Measurements from ENCODE around the gene ANKRD60.

Gene ANKRD60

DNA sequence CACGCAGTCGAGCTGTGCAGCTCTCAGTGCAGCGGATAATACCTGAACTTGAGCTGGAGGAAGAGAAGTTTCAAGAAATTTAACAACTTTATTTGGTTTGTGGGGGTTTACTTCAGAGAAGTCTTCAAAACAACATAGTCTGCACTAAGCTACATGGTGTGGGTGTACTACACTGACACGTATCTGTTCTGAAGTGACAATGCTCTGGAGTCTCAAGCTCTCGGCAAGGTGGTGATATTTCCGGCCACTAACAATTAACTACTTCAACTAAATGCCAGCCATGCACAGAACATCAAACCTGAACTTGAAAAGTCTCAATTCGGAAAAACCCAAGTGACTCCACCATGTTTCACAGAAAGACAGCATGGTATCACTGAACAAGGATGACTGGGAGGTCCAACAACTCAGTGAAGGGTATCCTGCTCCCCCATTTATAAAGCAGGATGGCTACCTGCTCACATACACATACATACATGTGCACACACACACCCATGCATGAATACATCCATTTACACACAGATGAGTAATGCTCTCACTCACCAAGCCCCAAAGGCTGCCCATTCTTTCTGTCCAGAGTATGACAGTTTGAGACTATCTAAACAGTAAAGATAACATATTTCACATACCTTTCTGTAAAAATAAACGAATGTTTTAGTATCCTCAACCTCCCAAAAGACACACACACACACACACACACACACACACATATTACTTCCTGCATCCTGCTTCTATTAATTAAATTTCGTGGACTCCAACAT lies 15.4 kb upstream of the ANKRD60 start:
- DNase-seq, result no peak

DNA sequence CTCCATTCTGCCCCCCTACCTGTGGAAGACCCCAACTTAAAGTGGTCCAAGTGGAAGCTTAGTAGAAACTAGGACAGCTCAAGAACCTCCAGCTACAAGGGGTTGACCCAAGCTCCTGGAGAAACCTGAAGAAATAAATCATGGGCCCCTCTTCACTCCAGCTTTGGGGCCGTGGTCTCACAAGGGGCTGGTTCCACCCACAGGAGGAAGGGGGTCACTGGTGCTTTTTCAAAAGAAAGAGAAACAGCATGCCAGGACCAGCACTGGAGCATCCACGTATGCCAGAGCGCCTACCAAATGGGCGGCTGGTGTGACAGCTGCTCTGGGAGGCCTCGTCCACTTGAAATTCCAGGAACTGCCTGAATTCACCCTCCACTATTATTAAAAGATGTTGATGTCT lies 14.4 kb upstream of the ANKRD60 start:
- no peak for DNase-seq

DNA sequence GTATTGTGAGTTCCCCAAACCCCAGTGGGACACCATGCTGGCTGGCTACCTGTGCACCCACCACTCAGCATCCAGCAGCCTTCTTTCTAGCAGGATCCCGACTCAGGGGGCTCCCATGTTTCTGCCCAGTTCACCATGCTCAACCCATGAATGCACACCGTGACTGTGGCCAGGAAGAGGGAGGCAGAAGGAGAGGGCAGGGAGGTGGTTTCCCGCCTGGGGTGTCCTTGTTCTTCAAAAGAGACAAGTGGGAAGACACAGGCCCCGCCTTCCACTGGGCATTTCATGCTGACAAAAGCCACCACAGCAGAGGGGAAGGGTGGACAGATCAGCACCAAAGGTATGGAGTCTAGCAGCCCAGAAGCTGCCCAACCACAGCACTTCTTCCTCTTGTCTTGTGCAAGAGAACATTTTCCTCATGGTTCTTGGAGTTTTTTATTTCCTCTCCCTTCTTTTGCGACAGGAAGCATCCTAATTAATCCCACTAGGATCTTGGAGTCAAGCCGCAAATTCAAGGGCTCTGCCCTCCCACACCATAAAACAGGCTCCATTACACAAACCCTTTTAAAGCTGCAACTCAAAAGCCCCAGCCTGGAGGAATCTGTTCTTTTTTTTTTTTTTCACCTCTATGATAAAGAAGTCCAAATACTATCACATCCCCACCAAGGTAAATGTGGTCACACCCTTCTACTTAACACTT lies 13.5 kb upstream of the ANKRD60 start:
- DNase-seq, result no peak

DNA sequence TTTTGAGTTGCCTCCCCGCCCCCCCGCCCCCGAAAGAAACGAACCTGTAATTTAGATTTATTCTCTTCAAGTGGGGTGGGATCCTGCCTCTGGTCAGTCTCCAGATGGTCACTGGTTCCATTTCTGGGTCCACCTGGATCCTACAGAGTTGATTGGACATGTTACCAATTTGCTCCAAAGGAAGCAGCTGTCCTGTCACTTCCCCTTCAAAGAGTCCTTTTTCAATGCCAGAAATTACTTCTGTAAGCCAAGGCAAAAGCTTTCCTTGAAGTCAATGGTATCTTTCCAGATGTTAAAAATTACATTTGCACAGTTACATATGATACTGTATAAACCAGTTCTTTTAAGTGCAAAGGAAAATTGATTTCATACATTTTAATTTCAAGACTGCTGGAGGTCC lies 12.0 kb upstream of the ANKRD60 start:
- no peak for DNase-seq

DNA sequence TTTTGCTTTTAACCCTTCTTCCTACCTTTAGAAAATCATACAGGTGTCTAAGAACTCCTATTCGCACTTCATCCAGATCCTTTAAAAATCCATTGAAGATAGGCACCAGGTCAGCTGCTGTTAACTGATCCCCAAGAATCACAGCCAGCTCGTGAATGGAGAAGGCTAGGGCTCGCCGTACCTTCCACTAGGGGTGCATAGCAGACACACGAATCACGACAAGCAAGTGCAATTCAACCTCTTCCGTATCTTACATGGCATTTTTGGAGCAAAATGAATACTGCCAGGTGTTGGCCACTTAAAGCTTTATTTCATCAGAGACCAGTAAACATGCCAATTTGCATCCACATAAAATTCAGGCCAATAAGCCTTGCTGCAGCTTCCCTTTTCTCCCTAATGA lies 10.8 kb upstream of the ANKRD60 start:
- no peak for DNase-seq

DNA sequence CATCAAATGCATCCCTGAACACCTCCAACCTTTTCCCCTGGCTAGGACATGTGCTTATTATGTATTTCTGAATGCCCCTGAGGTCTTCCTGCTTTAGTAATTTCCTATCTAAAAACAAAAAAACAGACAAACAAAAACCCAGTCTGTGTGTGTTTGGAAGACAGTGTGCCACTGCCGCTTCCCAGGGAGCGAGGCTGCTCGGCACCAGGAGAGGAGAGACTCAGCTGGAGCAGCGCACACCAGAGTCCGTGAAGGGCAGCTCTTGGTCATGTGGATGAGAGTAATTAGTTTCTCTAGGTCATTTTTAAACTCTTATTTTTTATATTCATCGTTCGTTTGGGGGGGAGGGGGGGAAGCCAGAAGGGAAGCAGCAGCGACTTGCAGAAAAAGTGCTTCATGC lies 10.0 kb upstream of the ANKRD60 start:
- no peak for DNase-seq

DNA sequence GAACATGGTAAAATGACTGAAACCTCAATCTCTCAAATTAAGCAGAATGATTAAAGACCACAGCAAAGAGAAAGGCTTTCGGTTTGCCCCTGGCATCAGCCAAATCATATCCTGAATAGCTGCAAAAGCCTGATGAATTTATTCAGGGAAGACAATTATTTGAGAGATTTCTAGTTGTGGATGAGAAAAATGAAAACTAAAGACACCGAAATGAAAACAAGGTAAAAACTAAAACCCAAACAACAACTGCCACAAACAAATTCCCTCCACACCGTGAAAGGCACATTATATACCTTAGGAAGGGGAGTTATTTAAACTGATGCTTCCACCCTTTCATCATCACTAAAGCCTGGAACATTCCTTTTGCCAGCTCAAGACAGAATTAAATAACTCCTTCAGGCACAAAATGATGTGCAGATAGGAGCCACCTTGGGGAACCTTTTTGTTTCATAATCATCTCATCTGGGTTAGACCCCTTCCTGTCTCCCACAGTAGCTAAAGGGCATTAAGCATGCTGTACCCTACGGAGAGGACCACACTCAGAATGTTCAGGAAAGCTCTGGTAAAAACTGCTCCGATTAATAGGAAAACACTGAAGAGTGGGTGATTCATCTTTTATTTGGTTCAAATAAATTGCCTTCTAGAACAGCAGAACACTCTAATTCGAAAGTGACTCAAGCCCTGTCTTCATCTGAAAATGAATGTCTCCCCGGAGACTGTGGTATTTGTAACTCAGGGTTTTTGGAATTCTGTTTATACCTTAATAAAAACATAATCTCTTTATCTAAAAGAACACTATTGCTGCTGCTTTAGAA lies 9.1 kb upstream of the ANKRD60 start:
- DNase-seq, result no peak

DNA sequence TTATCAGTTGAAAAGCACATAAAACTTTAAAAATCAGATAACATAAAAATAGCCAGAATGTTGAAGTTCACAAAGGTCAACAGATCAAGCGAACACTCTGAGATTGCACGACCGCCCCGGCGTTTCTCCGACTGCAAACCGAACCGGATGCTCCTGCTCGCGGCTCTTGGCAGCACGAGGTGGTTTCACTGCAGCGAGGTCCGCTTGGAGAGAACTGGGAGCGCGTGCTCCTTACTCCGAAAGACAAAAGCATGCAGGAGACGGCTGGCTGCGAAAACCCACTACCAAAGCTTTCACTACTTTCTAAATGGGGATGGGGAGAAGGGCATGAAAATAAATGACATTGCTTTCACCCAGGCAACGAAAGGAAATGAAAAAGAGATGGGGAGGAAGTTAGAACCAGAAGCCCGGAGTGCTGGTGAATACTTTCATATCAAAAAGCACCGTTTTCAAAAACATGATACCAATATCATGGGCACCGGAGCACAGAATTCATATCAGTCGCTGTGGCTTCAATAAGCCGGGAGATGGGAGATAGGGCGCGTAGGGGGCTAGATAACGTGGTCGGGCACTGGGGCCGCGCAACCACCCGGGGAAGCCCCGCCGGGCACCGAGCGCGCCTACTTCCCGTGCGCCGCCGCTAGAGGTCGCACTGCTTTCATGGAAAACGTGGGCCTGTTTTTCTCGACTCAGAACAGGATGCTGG lies 8.3 kb upstream of the ANKRD60 start:
- DNase-seq, result peak; percentile 61 to 77 (median 74)

DNA sequence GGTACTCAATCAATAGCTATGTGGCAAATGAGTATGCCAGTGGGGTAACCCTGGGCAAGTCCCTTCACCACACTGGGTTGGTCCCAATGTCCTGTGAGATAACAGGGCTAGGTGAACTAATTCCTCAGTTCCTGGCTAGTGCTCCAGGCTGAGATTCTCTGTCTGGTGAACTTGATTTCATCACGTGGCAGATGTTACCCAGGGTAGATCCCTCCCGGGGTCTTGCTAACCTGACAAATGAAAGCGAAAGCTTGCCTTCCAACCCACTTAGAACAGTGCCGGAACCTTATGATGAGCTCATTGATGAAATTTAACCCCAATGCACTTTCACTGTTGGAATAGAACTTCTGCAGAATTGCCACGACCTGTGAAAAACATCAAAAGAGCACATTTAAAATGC lies 6.6 kb upstream of the ANKRD60 start:
- no peak for DNase-seq

DNA sequence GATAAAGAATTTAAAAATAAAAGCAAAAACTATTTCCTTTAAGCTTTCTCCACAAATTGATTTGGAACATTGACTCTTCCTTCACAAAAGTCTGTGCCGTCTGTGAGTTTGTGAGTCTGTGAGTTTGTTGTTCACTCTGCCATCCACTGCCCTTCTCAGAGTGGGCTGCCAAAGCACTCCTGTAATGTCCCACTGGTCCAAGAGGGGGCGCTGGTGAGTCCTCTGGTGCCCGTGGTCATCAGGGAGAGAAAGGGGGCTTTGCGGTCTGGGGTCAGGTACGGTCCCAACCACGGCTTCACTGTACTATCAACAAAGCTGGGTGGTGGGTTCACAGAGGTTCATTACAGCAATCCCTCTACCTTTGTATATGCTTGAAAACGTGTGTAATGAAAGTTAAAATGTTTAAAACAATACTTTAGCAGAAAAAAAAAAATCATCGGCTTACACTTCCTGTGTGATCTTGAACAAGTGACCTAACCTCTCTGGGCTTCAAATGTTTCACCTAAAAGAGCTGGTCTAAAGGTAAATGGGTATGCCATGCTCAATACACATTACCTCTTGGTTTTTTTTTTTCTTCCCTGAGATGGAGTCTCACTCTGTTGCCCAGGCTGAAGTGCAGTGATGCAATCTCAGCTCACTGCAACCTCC lies 5.6 kb upstream of the ANKRD60 start:
- peak in 3 of 4 experiments; percentile 12 to 33 (median 30) for DNase-seq

DNA sequence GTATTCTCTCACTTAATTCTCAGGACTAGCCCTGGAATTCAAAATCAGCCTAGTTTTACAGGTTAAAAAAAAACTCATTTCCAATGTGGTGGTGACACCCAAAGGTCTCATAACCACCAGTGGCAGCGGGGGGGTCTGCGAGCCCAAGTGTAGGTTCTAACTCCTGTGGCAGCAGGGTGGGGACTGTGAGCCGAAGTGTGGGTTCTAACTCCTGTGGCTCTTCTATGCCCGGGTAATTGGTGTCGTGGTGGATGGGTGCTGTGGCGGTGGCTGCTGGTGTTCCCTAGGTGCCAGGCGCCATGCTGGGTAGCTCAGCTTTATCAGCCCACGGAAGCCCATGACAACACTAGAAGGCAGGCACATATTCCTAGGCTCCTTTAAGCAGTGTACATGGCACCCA lies 4.9 kb upstream of the ANKRD60 start:
- no peak for DNase-seq

DNA sequence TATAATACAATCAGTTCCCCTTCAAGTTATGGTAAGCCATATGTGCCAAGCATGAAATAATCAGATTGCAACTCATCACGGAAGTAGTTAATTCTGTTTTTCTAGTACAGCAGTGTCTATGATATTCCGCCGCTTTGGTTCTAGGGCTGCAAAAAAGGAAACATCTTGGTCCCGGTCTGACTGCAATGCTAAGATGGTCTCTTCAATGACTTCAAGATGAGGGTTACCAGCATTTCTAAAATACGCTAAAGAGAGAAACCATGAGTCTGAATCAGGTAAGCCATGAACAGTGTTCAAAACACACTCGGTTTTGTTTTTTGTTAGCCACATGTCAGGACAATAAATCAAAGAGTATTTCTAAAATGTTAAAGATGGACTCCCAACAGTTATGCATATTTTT lies 3.2 kb upstream of the ANKRD60 start:
- no peak for DNase-seq

DNA sequence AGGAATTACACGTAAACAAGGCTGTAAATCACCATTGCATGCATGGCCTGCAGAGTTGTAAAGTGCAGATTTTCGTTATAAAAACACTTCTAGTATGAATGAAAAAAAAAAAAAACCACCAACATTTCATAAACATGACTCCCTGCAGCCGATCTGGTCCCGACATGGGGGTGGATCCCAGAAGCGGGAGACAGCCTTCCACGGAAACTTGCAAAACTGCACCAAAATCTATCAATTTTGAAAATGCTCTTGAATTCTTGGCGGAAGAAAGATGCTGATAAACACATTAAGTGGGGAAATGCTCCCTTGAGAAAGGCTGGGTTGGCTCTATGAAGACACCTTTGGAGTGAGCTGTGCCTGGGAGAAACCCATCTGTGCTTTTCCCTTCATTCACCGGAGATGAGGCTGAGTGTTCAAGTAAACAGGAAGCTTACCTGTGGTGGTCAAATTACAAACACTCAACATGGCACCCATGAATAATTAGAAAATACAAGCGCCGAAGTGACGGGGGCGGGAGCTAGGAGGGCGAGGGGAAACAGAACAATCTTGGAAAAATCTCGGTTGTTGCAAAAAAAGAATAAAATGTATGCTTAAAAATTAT lies 845 bp upstream of the ANKRD60 start:
- no peak for DNase-seq

DNA sequence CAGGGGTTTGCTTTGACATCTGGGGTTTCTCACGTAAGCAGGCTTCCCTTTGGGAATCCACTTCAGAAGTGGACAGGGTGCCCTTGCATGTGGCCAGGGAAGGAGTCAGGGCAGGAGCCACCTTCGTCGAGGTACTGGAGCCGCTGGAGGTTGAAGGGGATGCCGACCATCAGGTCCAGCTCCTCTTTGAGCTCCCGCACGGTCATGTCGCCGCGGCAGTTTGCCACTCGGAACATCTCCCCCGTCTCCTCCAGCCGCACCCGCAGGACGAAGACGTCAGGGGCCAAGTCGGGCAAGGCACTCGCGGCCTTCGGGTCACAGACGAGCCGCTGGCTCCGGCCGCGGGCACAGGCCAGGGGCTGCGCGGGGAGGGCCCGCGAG lies 360 bp downstream of the ANKRD60 start:
- no peak for DNase-seq

DNA sequence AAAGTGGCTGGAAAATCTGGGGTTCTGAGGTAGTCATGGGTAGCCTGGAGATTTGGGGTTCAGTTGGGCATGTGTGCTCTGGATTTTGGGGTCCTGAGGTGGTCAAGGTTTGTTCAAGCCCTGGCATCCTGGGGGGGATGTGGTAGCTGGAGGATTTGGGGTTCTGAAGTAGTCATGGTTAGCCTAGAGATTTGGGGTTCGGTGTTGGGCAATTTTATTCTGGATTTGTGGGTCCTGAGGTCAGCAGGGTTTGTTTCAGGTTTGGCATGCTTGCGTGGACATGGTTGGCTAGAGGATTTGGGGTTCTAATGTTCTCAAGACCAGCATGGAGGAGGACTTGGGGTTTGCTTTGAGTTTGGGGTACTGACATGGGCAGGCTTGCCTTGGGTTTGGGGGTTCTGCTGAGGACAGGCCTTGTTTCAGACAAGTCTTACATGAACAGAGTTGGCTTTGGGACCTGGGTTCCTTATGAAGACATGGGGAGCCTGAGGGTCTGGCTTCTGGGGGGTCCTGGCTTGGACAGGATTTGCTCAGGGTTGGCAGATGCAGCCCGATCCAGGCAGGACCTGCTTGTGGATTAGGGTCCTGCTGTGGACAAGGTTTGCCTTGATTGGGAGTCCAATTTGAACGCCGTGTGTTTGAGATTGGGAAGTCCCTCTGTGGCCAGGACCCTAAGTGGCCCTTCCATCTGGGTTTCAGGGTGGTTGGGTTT lies 906 bp downstream of the ANKRD60 start:
- DNase-seq, result no peak

DNA sequence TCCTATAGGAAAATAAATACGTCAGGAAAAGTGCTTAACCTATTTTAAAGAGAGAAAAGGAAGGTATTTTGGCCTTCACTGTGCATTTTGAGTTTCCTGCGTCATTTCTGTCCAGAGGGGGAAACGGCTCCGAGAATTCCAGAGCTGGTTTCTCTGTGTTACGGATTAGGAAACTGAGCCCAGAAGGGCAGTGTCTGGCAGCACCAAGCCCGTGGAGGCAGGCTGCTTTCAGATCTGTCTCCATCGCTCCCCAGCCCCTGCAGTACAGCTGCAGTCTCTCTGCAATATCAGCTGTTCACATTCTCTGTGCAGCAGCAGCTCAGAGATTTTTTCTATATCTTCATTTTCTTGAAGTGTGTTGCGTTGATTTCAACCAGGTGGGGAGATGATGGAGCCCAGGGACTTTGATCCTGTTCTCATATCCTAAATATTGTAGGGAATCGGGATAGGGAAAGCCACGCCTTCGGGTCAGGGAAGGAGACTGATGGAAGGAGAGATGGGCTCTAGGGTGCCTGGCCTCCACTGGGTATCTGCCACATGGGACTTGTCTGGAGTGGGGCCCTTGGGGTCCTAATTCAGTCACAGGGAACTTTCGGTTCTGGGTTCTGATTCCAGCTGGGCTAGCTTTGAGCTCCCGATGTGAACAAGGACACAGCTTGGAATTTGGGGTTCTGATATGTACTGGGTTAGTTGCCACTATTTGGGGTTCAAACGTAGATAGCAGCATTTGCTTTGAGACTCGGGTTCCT lies 2.8 kb downstream of the ANKRD60 start:
- DNase-seq, result no peak

DNA sequence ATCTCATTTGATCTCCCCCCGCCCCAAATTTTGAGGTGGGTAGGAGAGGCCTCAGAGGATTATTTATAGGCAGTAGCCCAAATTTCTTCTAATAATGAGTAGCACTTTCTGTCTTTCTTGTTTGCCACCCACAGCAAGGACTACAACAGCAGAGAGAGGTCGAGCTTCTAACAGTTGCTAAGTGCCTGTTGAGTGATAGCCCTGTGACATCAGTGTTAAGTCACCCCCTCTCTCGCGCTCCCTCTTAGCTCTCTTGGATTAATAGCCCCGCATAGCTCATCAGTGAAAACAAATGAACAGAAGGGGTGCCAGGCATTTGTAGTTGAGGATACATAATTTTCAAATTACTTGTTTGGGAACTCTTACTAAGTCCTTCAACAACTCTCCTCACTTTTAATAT lies 3.5 kb downstream of the ANKRD60 start:
- no peak for DNase-seq

DNA sequence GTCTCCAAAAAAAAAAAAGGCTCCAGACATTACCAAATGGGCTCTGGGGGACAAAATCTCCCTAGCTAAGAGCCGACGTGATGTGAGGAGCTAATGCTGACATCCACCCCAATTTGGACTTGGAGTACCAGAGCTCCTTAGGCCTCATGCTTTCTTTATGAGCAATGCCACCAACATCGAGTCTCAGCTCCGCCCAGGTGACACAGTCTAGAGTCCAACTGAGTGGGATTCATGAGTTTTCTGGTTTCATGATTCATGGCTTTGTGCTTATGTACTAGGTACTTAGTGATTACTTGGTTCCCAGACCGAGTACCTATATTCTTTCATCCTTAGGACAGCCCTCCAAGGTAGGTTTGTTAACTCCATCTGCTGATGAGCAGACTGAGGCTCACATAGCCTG lies 4.4 kb downstream of the ANKRD60 start:
- no peak for DNase-seq

DNA sequence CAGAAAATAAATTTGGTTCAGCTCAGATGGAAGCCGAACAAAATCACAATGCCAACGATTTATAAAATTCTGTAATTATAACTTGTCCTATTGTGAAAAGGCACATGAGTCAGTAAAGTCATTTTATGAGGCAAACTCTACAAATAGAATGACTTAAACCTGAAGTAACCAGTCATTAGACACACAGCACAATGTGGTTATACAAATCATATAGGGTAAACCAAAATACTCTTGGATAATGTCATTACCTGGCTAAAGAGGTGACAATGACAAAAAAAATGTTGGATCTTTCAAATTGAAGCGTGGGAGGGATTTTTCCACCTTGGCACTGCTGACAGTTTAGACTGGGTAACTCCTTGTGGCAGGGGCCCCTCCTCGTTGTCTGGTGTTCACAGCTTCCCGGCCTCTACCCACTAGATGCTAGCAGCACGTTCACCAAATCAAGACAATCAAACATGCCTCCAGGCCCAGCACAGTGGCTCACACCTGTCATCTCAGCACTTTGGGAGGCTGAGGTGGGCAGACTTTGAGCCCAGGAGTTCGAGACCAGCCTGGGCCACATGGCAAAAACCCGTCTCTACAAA lies 5.0 kb downstream of the ANKRD60 start:
- no peak for DNase-seq

DNA sequence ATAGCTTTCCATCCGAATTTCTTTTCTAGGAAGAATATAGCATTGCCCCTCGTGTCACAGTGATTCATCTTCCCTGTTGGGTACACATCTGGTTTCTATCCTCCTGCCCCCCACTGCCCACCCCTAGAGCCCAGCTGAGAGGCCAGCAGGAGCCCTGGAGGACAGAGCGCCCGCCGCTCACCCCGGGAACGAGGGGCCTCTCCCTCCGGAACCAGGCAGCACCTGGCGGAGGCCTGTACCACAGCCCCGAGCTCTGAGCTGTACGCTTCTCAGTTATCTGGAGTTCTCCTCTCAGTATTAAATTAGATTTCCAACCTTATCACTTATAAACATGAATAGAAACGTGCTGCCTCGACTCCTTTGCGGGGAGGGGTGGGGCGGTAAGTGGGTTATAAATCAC lies 6.0 kb downstream of the ANKRD60 start:
- DNase-seq, result no peak

DNA sequence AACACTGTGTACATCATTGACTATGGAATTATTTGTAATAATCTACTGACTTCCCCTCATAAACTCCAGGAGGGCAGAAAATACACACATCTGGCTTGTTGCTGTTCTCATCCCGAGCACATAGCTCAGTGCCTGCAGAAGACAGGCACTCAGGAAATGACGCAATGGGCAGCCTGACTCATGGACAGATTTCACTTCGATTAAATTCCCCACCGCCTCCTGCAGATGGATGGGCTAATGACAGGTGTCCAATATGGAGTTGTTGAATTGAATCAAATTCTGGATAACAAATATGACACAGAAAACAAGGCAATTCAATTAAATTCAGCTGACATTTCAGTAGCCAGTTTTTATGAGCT lies 9.1 kb downstream of the ANKRD60 start:
- no peak for DNase-seq
